Measurements from ENCODE around the gene SMAD9. TPM values are rescaled to one million over a fixed set of nuclear protein-coding genes. Genes with fewer than 3 reads are reported as not detected.

SMAD9 gene
- total and polyA plus RNA-seq, 2 of the 8 experiments (the other 6 are each of a cell fraction or from before 2014, with no cell fraction given), result 0.45 to 1.0 TPM

GRCh38 chr13:36917311-36917710, 2.7 kb downstream of the SMAD9 start (continued):
- TF ChIP-seq CHD7 (IDR thresholded peaks at IDR 0.05; ENCODE audit: insufficient replicate concordance, low read length), result no peak
- TF ChIP-seq USF2 (IDR thresholded peaks at IDR 0.05; ENCODE audit: low read length), result no peak
- TF ChIP-seq SAP30 (IDR thresholded peaks at IDR 0.05; ENCODE audit: insufficient read depth, insufficient replicate concordance, low read length), result no peak
- no peak for TF ChIP-seq GTF2F1 (IDR thresholded peaks at IDR 0.05; ENCODE audit: borderline replicate concordance, low read depth, low read length)
- TF ChIP-seq RXRA (IDR thresholded peaks at IDR 0.05; ENCODE audit: insufficient read depth, low read depth, low read length), result no peak
- no peak for TF ChIP-seq RFX5 (IDR thresholded peaks at IDR 0.05; ENCODE audit: borderline replicate concordance, low read depth, low read length)
